Measurements from ENCODE around the gene CLDN14.

Gene CLDN14, protein sequence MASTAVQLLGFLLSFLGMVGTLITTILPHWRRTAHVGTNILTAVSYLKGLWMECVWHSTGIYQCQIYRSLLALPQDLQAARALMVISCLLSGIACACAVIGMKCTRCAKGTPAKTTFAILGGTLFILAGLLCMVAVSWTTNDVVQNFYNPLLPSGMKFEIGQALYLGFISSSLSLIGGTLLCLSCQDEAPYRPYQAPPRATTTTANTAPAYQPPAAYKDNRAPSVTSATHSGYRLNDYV

DNA sequence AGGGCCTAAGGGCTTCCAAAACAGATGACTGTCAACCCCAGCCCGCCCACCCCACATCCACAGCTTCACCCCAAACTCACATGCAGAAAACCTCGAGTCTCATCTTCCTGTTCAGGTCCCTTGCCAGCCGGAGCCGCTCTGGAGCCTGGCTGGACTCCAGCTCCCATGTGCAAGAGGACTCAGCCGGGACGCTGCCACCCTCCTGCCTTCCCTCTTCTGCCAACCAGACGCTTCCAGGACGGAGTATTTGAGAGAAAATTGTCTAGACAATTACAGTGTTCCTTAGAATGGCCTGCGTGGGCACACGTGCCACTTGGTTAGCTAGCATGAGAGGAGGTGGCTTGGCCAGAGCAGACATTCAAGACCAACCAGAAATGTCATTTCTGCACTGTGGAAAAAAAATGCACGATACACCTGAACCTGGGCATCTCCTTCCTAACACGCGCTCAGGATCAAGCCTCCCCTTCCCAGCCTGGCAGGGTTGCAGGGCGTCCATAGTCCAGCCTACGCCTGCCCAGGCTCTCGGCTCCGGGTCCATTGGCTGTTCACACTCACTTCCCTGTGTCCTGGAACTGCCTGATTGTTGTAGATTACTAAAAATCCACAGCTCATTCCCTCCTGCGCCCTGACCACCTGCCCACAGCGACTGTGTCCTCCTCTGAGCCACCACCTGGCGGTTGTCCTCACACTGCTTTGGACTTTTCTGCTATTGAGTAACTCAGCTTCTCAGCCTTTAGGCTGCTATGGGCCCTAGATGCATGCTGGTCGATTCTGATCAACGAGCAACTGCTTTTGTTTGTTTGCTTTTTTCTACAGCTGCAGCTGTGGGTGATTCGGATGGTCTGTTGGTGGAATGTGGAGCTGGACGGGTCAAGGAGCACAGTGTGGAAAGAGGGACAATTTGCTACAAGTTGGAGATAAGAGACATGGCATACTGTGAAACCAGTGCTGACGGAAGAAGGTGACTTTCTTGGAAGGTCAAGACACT, at the start of gene CLDN14:
Gene CLDN14, minus strand, starts transcription at position 708 of the 988 bp plus-strand sequence. CDS start 18,427 bp downstream, outside the sequence.
- no peak for DNase-seq (ENCODE audit: low read depth in 2 of 2, low spot score in 1 of 2)

DNA sequence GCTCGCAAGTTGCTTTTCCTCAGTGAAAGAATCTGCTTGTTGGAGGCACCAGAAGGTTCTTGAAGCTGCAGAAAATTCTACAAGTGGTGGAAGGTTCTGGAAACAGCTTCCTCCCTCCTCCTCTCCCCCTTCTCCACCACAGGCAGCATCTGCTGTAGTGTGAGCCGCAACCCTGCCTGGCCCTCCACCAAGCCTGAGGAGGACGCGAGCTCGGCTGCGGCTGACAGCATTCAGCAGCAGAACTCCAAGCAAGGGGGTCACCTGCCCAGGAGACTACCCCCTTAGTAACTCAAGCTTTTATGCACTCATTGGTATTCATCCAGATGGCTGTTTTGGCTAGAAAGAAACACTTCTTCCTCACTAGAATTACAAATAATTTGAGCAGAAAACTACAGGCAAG, 48.8 kb upstream of the CLDN14 start:
- no peak for DNase-seq (ENCODE audit: low read depth in 2 of 2, low spot score in 1 of 2)

DNA sequence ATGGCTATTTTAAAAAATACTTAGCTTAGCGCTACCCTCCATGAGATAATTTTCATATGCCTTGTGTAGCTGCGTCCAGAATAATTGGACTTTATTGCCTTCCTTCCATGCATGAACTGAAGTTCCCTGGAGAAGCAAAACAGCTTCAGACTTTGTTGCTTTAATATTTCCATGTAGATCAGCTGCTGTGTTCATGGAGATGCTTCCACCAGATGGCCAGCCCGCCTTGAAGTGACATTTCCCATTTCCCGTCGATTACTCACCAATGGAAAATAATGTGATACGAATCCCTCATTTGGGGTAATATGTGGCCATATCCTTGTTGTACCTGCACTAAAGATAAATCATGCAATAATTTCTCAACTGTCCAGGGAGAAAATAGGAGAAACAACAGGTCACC, 47.4 kb upstream of the CLDN14 start:
- DNase-seq (ENCODE audit: low read depth in 2 of 2, low spot score in 1 of 2) = no peak

DNA sequence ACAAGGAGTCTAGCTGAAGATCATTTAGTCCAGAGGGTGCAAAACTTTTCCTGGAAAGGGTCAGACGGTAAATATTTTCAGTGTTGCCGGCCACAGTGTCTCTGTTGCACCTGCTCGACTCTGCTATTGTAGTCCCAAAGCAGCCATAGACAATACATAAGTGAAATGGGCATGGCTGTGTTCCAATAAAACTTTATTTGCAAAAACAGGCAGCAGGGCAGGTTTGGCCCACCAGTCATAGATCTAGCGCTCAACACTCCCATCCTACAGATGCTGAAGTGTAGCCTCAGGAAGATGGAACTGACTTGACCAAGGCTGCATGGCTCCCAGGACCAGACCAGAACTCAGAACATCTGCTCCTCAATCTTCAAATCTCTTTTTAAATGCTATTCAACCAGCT, 46.2 kb upstream of the CLDN14 start:
- DNase-seq (ENCODE audit: low read depth in 2 of 2, low spot score in 1 of 2) = no peak

DNA sequence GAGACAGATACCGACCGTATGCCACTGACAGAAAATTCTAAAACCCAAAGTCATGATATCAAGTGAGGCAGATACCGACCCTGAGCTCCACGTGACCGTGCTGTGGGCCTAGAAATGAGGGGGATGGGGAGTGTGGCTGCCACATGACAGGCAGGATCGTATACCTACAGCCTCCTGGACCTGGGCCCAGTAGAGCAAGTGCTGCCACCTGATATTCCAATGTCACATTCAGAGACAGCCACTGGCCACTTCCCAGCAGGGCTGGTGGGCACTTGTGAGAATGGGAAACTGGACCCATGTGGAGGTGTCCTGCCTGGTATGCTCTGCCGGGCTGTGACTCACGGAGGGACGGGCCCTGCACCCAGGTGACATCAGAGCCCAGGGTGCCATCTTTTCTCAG, 44.6 kb upstream of the CLDN14 start:
- no peak for DNase-seq (ENCODE audit: low read depth in 2 of 2, low spot score in 1 of 2)

DNA sequence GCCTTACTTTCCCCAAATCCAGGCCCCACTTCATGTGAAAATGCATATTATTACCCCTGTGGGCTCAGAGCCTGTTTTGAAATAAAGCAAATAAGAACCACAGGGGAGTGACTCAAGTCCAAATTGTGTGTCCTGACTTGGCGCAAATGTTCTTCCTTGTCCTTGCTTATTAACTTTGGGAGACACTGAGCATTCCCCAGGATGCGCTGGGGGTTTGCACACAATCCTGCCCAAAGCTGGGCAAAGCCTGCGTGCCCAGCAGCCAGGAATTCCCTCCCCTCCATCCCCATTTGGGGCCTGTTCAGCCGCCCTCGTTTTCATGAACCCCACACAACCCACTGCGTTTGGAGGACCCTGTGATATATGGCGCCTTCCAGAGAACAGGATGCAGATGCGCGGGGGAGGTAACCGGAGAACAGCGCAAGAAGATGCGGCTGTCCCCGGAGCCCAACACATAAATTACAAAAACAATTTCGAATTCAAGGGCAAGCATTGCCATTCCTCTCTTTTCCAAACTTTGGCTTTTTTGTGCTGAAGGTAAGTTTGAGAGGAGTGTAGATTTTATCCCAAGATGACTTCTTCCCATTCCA, 42.4 kb upstream of the CLDN14 start:
- DNase-seq (ENCODE audit: low read depth in 2 of 2, low spot score in 1 of 2) = no peak

DNA sequence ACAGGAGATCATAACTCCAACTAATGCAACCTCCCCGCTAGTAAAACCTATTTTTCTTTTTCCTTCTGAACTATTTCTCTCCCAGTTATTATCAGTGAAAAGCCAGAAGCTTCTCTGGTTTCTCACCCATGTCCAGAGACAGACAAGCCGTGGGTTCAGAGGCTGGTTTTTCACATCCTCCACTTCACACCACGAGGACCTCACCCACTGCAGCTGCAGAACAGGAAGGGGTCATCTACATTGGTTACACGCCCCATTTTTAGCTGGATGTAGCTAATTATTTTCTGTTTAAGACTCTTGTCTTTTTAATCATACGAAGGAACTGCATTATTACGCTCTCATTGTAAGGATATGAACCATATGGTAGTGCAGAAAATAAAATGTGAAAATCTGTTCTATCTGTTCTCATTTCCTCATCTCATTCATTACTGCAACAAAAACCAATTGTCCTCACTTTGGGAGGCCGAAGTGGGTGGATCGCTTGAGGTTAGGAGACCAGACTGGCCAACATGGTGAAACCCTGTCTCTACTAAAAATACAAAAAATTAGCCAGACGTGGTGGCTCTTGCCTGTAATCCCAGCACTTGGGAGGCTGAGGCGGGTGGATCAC, 39.1 kb upstream of the CLDN14 start:
- no peak for DNase-seq (ENCODE audit: low read depth in 2 of 2, low spot score in 1 of 2)

DNA sequence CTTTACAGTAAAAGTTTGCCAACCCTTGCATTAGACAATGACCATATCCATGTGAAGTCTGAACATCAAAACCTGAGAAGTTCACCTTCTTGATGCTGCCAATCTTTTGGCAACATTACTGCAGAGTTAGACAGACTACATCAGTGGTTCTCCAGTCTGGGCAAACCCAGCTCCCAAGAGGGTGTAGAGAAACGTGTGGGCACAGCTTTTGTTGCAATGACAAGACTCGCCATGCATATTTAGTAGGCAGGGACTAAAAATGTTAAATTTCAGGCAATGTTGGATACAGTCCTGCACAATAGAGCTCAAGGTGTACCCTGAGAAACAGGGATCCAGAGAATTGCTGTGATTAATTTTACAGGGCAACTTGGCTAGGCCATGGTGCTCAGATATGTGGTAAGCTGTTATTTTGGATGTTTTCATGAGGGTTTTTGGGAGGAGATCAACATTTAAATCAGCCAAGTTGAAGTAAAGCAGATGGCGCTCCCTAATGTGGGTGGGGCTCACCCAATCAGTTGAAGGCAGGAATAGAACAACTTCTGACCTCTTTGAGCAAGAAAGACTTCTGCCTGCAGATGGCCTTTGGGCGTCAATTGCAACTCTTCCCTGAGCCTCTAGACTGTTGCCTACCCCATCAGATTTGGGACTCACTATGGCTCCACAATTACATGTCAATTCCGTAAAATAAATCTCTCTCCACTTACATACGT, 37.6 kb upstream of the CLDN14 start:
- DNase-seq (ENCODE audit: low read depth in 2 of 2, low spot score in 1 of 2) = no peak

DNA sequence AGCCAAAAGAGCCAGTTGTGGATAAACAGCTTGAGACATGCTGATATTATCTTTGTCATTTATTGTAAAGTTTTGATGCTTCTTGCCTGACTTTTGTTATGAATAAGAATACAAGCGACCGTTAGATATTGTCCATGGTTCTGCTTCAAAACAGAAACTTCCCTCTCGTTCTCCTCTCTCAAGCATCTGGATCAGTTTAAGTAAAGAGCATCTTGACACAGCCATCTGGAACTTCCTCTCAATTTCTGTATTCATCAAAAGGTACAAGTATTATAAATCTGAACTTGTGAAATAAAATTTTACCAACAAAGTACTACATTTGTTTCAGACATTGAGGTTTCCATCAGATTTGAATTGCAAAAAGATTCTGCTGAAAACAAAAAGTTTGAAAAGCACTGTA, 36.4 kb upstream of the CLDN14 start:
- DNase-seq (ENCODE audit: low read depth in 2 of 2, low spot score in 1 of 2) = no peak

DNA sequence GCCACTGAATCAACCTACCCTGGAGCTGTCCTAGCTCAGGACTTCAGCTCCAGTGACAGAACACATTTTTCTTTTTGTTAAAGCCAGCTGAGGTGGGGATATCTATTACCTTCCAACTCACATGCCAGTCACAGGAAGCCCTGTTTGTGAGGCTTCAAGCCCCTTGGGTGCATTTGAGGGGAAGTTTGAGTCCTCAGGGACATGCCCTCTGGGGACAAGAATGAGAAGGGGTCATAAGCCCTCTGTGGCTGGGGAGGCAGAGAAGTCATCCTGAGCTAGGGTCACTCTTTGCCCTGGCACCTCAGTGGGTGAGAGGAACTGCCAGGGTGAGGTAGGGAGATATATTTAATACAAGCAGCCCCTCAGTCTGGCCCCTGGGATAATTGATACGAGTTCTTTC, 33.5 kb upstream of the CLDN14 start:
- DNase-seq (ENCODE audit: low read depth in 2 of 2, low spot score in 1 of 2) = no peak

DNA sequence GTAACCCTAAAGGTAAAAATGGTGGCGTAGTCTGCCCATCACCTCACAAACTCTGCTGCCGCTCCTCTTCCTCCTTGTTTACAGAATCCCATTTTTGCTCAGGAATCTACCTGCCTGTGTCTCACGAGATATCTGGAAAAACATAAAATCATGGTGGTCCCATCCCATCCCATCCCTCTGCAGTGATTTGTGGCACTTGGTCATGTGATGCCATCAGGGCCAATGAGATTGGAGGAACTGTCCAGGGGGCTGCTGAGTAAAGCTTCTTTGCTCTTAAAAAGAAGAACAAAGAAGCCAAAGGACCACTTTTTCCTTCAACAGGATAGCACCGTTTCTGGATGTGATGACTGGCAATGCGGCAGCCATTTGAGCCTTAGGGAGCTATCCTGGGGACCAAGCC, 33.0 kb upstream of the CLDN14 start:
- no peak for DNase-seq (ENCODE audit: low read depth in 2 of 2, low spot score in 1 of 2)

DNA sequence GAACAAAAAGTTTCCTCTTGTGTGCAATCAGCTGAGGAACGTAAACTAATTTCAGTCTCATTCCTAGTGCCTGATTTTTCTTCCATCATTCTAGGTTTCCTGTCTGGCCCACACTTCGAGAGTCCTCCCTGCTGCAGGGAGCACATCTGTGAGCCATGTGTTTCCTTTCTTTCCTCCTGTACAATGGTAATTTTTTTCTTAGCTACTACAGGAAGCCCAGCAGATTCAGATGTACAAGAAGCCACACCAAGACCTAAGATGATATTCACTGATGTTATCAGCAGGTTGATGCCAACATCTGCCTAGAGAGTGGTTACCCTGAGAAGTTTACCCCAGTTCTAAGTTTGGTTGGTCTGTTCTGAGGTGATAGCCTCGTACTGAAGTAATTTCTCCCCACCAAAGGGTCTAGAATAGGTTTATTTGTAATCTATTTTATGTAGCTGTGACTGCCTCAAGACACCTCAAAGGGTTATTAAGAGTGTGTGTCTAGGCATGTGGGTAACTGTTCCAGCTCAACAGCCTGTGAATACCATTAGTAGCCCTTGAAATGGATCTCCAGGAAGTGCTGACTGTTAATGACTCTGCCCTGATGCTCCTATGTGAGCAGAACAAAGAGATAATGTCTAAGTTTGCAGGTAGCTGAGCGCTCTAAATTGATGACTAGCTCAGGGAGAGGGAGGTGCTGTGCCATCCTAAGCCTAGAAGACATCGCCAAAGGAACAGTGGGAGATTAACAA, 31.7 kb upstream of the CLDN14 start:
- DNase-seq (ENCODE audit: low read depth in 2 of 2, low spot score in 1 of 2) = no peak

DNA sequence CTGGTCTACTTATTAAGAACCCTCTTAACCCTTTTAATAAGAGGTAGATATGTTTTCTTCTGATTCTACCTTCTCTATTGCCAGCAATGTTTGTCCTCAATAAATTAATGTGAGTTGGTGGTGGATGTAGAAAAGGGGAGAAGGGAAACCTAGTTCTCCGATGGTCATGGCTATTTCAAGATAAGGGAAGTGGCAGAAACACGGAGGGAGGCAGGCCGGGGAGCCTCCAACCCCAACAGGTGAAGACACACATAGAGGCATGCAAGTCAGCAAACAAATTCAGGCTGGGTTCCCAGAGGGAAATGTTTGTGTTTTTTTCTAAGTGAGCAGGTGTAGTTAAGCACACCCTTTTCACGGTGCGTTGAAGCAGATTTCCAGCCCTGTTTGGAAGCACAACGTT, 31.0 kb upstream of the CLDN14 start:
- no peak for DNase-seq (ENCODE audit: low read depth in 2 of 2, low spot score in 1 of 2)

DNA sequence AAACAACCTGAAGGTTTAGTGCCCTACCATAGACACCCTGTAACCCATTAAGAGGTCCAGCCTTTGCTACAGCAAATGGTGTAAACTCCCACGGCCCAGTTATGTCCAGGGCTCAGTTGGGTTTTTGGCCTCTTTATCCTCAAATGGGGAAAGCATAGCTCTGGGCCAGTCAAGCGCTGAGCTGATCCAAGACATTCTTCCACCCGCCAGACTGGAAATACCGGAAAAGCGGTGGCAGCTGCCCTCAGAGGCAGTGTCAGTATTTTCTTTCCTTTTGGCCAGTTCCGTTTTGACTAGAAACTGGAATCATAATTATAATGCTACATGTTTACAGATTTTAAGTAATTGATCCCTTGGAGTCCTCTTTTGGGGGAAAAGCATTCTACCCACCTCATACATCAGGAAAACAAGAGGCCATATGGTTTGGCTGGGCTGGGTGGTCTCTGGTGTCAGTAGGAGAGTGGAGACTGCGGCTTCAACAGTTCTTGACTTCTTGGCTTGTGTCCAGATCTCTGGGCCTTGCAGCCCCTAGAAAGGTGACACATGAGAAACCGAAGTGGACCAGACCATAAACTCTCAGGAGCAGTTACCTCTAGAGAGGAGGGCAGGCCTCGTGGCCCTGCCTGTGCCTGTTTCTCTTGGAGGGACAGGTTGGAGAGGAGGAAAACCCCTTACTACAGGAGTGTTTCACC, 30.2 kb upstream of the CLDN14 start:
- DNase-seq (ENCODE audit: low read depth in 2 of 2, low spot score in 1 of 2) = no peak

DNA sequence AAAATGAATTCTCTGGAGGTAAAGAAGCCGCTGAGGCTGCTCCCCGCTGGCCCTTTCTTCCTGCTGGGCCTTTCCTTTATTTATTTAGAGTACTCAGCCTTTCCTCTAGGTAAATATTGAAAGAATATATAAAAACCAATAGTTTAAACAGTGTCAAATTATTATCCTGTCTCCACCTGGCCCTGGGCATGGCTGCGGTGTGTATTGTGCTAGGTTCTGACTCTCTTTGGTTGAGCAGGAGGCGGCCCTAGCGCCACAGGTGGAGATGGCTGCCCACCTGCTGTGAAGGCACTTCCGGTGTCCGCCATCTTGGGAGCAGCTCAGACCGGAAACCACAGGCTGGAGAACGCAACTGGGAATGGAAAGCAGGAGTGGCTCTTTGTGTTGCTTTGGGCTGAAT, 29.0 kb upstream of the CLDN14 start:
- DNase-seq (ENCODE audit: low read depth in 2 of 2, low spot score in 1 of 2) = no peak

DNA sequence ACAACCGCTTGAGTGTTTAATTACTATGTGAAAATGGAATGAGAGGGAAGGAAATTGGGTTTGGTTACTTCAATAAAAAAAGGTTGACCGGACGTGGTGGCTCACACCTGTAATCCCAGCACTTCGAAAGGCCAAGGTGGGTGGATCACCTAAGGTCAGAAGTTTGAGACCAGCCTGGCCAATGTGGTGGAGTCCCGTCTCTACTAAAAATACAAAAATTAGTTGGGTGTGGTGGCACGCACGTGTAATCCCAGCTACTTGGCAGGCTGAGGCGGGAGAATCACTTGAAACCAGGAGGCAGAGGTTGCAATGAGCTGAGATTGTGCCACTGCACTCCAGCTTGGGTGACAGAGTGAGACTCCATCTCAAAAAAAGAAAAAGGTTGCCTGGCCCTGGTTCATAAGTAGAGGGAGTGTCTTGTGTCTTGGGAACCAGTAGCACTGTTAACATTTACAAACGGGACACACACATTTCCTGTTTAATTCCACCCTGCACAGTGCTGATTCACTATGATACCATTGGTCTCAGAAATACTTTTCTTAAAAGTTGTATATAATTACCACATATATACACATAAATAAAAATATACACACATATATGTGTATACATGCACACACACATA, 27.6 kb upstream of the CLDN14 start:
- no peak for DNase-seq (ENCODE audit: low read depth in 2 of 2, low spot score in 1 of 2)

DNA sequence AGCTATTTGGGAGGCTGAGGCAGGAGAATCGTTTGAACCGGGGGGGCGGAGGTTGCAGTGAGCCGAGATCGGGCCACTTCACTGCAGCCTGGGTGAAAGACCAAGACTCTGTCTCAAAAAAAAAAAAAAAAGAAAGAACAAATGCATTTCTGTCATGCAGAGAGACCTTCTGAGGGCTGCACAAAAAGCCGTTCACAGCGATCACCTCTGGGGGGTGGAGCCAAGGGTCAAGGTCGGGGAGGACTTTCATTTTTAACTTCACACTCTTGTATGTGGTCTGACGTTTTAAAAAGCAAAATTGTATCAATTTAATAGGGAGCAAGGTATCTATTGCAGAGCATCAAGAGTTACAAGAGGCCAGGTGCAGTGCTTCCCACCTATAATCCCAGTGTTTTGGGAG, 26.6 kb upstream of the CLDN14 start:
- no peak for DNase-seq (ENCODE audit: low read depth in 2 of 2, low spot score in 1 of 2)

DNA sequence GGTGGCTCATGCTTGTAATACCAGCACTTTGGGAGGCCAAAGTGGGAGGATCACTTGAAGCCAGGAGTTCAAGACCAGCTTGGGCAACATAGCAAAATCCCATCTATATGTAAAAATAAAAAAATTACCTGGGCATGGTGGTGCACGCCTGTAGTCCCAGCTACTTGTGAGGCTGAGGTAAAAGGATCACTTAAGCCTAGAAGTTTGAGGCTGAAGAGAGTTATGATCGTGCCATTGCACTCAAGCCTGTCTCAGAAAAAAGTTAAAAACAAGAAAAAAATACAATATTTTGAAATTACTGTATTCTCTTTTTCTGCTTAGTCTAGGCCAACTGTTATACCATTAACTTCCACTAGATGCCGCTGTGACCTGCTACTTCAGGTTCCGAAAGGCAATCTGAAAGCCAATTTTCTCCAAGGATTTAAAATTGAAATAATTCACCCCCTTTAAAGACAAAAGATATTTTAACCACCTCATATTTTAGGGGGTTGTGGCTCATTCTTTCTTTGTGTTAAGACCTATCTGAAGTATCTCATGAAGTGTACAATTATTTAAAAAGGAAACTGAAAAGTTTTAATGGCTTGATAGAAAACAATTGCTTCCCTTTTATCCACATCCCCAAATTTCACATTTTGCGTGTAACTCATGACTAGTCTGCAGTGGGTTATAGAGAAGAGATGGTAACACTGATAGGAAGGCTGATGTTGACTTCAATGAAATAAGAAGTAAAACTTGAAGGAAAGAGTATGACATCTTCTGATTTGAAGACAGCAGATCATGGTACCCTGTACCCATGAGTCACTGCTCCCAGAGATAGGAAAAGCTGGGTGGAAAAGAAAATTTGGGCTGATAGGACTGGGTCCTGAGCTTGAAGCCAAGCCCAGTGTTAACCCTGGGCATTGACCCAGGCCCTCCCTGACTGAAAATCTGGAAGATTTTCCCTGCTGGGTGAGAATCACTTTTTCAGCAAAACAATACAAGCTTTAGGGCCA, 24.4 kb upstream of the CLDN14 start:
- DNase-seq (ENCODE audit: low read depth in 2 of 2, low spot score in 1 of 2) = peak in 1 of 2 donors; percentile 5
